Vagina (tissue), 2 donors: ENCODE data around the gene C1QL3.

Source experiments
- POLR2A ChIP-seq, 2 donors: fragments of 450-650 bp; IDR thresholded peaks; one replicate each; pipeline ENCODE4 v1.6.1; 2017; ENCODE audit warnings: antibody characterized with exemption in 2 of 2, mild to moderate bottlenecking in 2 of 2, moderate library complexity in 2 of 2
- TF ChIP-seq, protein P1 (sequence below), 3 experiments: fragments of 450-650 bp in 2 of 3; fragments of 200-600 bp in 1 of 3; sonication (generic) in 1 of 3; IDR thresholded peaks; one replicate each; pipeline ENCODE4 v1.5.1; 2017 to 2019; ENCODE audit warnings: antibody characterized with exemption in 3 of 3, mild to moderate bottlenecking in 2 of 3, moderate library complexity in 2 of 3

DNA sequence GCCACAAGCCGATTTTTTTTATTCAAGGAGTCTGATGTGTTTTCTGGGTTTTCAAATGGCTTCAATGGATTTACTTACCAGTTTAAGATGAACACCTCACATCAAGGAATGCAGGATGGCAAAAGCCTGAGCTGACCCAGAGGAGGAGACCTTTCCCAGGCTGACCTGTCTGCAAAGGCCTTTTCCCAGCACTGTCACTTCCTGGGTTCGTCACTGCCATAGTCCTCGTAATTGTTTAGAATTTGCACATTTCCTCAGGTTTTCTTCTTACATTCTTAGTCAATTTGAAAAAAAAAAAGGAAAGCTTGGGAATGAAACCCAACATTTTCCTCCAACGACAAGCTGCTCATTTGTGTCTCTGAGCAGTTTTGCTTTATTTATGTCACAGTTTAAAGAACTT is 42.9 kb downstream of the C1QL3 start:
- TF ChIP-seq POLR2A (IDR thresholded peaks at IDR 0.05): no peak
- TF ChIP-seq, protein P1, sequence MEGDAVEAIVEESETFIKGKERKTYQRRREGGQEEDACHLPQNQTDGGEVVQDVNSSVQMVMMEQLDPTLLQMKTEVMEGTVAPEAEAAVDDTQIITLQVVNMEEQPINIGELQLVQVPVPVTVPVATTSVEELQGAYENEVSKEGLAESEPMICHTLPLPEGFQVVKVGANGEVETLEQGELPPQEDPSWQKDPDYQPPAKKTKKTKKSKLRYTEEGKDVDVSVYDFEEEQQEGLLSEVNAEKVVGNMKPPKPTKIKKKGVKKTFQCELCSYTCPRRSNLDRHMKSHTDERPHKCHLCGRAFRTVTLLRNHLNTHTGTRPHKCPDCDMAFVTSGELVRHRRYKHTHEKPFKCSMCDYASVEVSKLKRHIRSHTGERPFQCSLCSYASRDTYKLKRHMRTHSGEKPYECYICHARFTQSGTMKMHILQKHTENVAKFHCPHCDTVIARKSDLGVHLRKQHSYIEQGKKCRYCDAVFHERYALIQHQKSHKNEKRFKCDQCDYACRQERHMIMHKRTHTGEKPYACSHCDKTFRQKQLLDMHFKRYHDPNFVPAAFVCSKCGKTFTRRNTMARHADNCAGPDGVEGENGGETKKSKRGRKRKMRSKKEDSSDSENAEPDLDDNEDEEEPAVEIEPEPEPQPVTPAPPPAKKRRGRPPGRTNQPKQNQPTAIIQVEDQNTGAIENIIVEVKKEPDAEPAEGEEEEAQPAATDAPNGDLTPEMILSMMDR (IDR thresholded peaks at IDR 0.05): no peak
